ENCODE measurements around the gene RPS6KL1.

Gene RPS6KL1

GRCh38 chr14:74959596-74960180 lies 36.6 kb upstream of the RPS6KL1 start:
- H3K36me3 ChIP-seq (ENCODE audit: control insufficient read depth in 1 of 2, insufficient read depth in 2 of 2, low read length in 2 of 2): no peaks in the 10 kb centered on the region
- H3K27ac ChIP-seq (ENCODE audit: low read length): no peak overlapping the region
- no peaks in the 10 kb centered on the region for H3K27me3 ChIP-seq (ENCODE audit: low read depth, low read length)
- no peak overlapping the region for H3K4me3 ChIP-seq (ENCODE audit: low read depth in 1 of 2, low read length in 2 of 2)
- no peaks in the 10 kb centered on the region for H3K9me3 ChIP-seq (ENCODE audit: control insufficient read depth in 1 of 2, low read length in 2 of 2)
- H3K4me1 ChIP-seq (ENCODE audit: control insufficient read depth in 1 of 2, insufficient read depth in 2 of 2, low read length in 2 of 2): peaks cover 0 to 6% of the 10 kb centered on the region in 2 donors

- Histone ChIP-seq H3K27me3 (ENCODE audit: low read depth, low read length) (peaks cover 4% of the 10 kb centered on the region), H3K27ac (ENCODE audit: low read length) (no peak overlapping the region), H3K4me3 (ENCODE audit: low read depth in 1 of 2, low read length in 2 of 2) (no peak overlapping the region), H3K9me3 (ENCODE audit: control insufficient read depth in 1 of 2, low read length in 2 of 2) (no peaks in the 10 kb centered on the region), H3K4me1 (ENCODE audit: control insufficient read depth in 1 of 2, insufficient read depth in 2 of 2, low read length in 2 of 2) (peaks cover 0 to 15% of the 10 kb centered on the region in 2 donors), H3K36me3 (ENCODE audit: control insufficient read depth in 1 of 2, insufficient read depth in 2 of 2, low read length in 2 of 2) (no peaks in the 10 kb centered on the region)
Observed at GRCh38 chr14:74956280-74957072, 33.4 kb upstream of the RPS6KL1 start.

GRCh38 chr14:74956027-74956279 lies 32.9 kb upstream of the RPS6KL1 start:
- no peak overlapping the region for H3K27ac ChIP-seq (ENCODE audit: low read length)
- no peaks in the 10 kb centered on the region for H3K9me3 ChIP-seq (ENCODE audit: control insufficient read depth in 1 of 2, low read length in 2 of 2)
- H3K4me3 ChIP-seq (ENCODE audit: low read depth in 1 of 2, low read length in 2 of 2): peak overlapping the region in 1 of 2 donors; percentile 68
- no peaks in the 10 kb centered on the region for H3K36me3 ChIP-seq (ENCODE audit: control insufficient read depth in 1 of 2, insufficient read depth in 2 of 2, low read length in 2 of 2)
- peaks cover 4% of the 10 kb centered on the region for H3K27me3 ChIP-seq (ENCODE audit: low read depth, low read length)
- peaks cover 0 to 15% of the 10 kb centered on the region in 2 donors for H3K4me1 ChIP-seq (ENCODE audit: control insufficient read depth in 1 of 2, insufficient read depth in 2 of 2, low read length in 2 of 2)

- H3K27ac ChIP-seq (ENCODE audit: low read length): no peak within 1 kb of the TSS
- no peaks in the 10 kb centered on the region for H3K9me3 ChIP-seq (ENCODE audit: control insufficient read depth in 1 of 2, low read length in 2 of 2)
- peak within 1 kb of the TSS; percentile 44 to 68 for H3K4me3 ChIP-seq (ENCODE audit: low read depth in 1 of 2, low read length in 2 of 2)
- H3K36me3 ChIP-seq (ENCODE audit: control insufficient read depth in 1 of 2, insufficient read depth in 2 of 2, low read length in 2 of 2): no peaks in the 10 kb centered on the region
- peaks cover 0 to 15% of the 10 kb centered on the region in 2 donors for H3K4me1 ChIP-seq (ENCODE audit: control insufficient read depth in 1 of 2, insufficient read depth in 2 of 2, low read length in 2 of 2)
- peaks cover 4% of the 10 kb centered on the region for H3K27me3 ChIP-seq (ENCODE audit: low read depth, low read length)
Observed at GRCh38 chr14:74955229-74956026, 32.4 kb upstream of the RPS6KL1 start, which contains the start of gene PGF. Gene PGF, minus strand, starts transcription at chr14:74955597. Its CDS starts 355 bp downstream, at chr14:74955242.

- H3K4me3 ChIP-seq (ENCODE audit: low read depth in 1 of 2, low read length in 2 of 2): peak overlapping the region; percentile 44 to 68
- H3K4me1 ChIP-seq (ENCODE audit: control insufficient read depth in 1 of 2, insufficient read depth in 2 of 2, low read length in 2 of 2): peaks cover 0 to 15% of the 10 kb centered on the region in 2 donors
- H3K36me3 ChIP-seq (ENCODE audit: control insufficient read depth in 1 of 2, insufficient read depth in 2 of 2, low read length in 2 of 2): no peaks in the 10 kb centered on the region
- no peak overlapping the region for H3K27ac ChIP-seq (ENCODE audit: low read length)
- H3K27me3 ChIP-seq (ENCODE audit: low read depth, low read length): peaks cover 8% of the 10 kb centered on the region
- H3K9me3 ChIP-seq (ENCODE audit: control insufficient read depth in 1 of 2, low read length in 2 of 2): no peaks in the 10 kb centered on the region
Observed at GRCh38 chr14:74954947-74955228, 31.8 kb upstream of the RPS6KL1 start.

GRCh38 chr14:74954232-74954946 lies 31.3 kb upstream of the RPS6KL1 start:
- Histone ChIP-seq H3K4me3 (ENCODE audit: low read depth in 1 of 2, low read length in 2 of 2) (peak overlapping the region; percentile 44 to 68), H3K9me3 (ENCODE audit: control insufficient read depth in 1 of 2, low read length in 2 of 2) (no peaks in the 10 kb centered on the region), H3K36me3 (ENCODE audit: control insufficient read depth in 1 of 2, insufficient read depth in 2 of 2, low read length in 2 of 2) (no peaks in the 10 kb centered on the region), H3K27ac (ENCODE audit: low read length) (no peak overlapping the region), H3K27me3 (ENCODE audit: low read depth, low read length) (peaks cover 8% of the 10 kb centered on the region), H3K4me1 (ENCODE audit: control insufficient read depth in 1 of 2, insufficient read depth in 2 of 2, low read length in 2 of 2) (peaks cover 0 to 15% of the 10 kb centered on the region in 2 donors)

- peaks cover 0 to 15% of the 10 kb centered on the region in 2 donors for H3K4me1 ChIP-seq (ENCODE audit: control insufficient read depth in 1 of 2, insufficient read depth in 2 of 2, low read length in 2 of 2)
- peaks cover 8% of the 10 kb centered on the region for H3K27me3 ChIP-seq (ENCODE audit: low read depth, low read length)
- no peak overlapping the region for H3K27ac ChIP-seq (ENCODE audit: low read length)
- H3K4me3 ChIP-seq (ENCODE audit: low read depth in 1 of 2, low read length in 2 of 2): peak overlapping the region; percentile 44 to 68
- no peaks in the 10 kb centered on the region for H3K36me3 ChIP-seq (ENCODE audit: control insufficient read depth in 1 of 2, insufficient read depth in 2 of 2, low read length in 2 of 2)
- H3K9me3 ChIP-seq (ENCODE audit: control insufficient read depth in 1 of 2, low read length in 2 of 2): no peaks in the 10 kb centered on the region
Observed at GRCh38 chr14:74953686-74954085, 30.6 kb upstream of the RPS6KL1 start.

GRCh38 chr14:74952697-74953484 lies 29.8 kb upstream of the RPS6KL1 start:
- Histone ChIP-seq H3K27me3 (ENCODE audit: low read depth, low read length) (peaks cover 8% of the 10 kb centered on the region), H3K9me3 (ENCODE audit: control insufficient read depth in 1 of 2, low read length in 2 of 2) (no peaks in the 10 kb centered on the region), H3K4me3 (ENCODE audit: low read depth in 1 of 2, low read length in 2 of 2) (no peak overlapping the region), H3K27ac (ENCODE audit: low read length) (no peak overlapping the region), H3K4me1 (ENCODE audit: control insufficient read depth in 1 of 2, insufficient read depth in 2 of 2, low read length in 2 of 2) (peaks cover 0 to 15% of the 10 kb centered on the region in 2 donors), H3K36me3 (ENCODE audit: control insufficient read depth in 1 of 2, insufficient read depth in 2 of 2, low read length in 2 of 2) (no peaks in the 10 kb centered on the region)

- Histone ChIP-seq H3K27ac (ENCODE audit: low read length) (no peak overlapping the region), H3K4me3 (ENCODE audit: low read depth in 1 of 2, low read length in 2 of 2) (no peak overlapping the region), H3K36me3 (ENCODE audit: control insufficient read depth in 1 of 2, insufficient read depth in 2 of 2, low read length in 2 of 2) (no peaks in the 10 kb centered on the region), H3K27me3 (ENCODE audit: low read depth, low read length) (peaks cover 8% of the 10 kb centered on the region), H3K4me1 (ENCODE audit: control insufficient read depth in 1 of 2, insufficient read depth in 2 of 2, low read length in 2 of 2) (peaks cover 0 to 15% of the 10 kb centered on the region in 2 donors), H3K9me3 (ENCODE audit: control insufficient read depth in 1 of 2, low read length in 2 of 2) (no peaks in the 10 kb centered on the region)
Observed at GRCh38 chr14:74952180-74952665, 29.2 kb upstream of the RPS6KL1 start.

GRCh38 chr14:74951443-74952179 lies 28.6 kb upstream of the RPS6KL1 start:
- Histone ChIP-seq H3K4me1 (ENCODE audit: control insufficient read depth in 1 of 2, insufficient read depth in 2 of 2, low read length in 2 of 2) (peaks cover 0 to 19% of the 10 kb centered on the region in 2 donors), H3K27me3 (ENCODE audit: low read depth, low read length) (peaks cover 8% of the 10 kb centered on the region), H3K36me3 (ENCODE audit: control insufficient read depth in 1 of 2, insufficient read depth in 2 of 2, low read length in 2 of 2) (no peaks in the 10 kb centered on the region), H3K4me3 (ENCODE audit: low read depth in 1 of 2, low read length in 2 of 2) (no peak overlapping the region), H3K9me3 (ENCODE audit: control insufficient read depth in 1 of 2, low read length in 2 of 2) (no peaks in the 10 kb centered on the region), H3K27ac (ENCODE audit: low read length) (peak overlapping the region; percentile 16)

Data from muscle layer of duodenum (tissue), 2 donors.